Right ventricle myocardium inferior (tissue), 1 donor: ENCODE data around the gene HABP4. TPM values are rescaled to one million over a fixed set of nuclear protein-coding genes. Genes with fewer than 3 reads are reported as not detected.

Experiments
- ATAC-seq: fragments of 200-7000 bp; cut with Tn5 transposase; one replicate; pipeline ENCODE4 v1.9.1; 2020; ENCODE audit warnings: mild to moderate bottlenecking, moderate library complexity
- DNase-seq: peaks from one replicate; pipeline ENCODE4 v3.0.0; 2021; ENCODE audit errors: missing footprints
- intact Hi-C: fragments of 100-400 bp; cut with DNase I; formaldehyde crosslinking; loops from one replicate; pipeline ENCODE4 v1.11.0; 2022
- total RNA-seq: library from RNA; stranded (reverse); fragmentation: NEBNext Ultra II Directional; extraction: Animal tissue kit (Norgen Biotek cat#: 25700); gene quantifications from one replicate; pipeline ENCODE4 v1.2.1, GENCODE V29; 2021
- donor health status: DM: no; HTN: yes; CAD: no; lungs with severe emphysema.

The HABP4 gene
- total RNA-seq, 1 donor from 2014 or later = 25.8 TPM

DNA sequence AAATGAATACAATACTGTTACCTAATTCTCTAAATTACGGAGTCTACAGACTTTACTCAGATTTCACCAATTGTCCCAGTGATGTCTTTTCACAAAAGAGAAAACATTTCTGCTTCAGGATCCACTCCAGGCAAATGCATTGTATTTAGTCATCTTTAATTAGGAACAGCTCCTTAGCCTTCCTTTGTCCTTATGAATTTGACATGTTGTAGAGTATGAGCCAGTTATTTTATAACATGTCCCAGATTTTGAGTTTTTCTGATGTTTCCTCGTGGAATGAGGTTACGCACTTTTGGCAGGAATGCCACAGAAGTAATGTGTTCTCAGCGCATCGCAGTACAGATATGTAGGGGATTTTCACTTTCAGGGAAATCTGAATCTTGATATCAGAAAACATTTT lies 10.5 kb downstream of the HABP4 start:
- intact Hi-C loops = no loop called here
- DNase-seq (no peak), ATAC-seq (no peak)

DNA sequence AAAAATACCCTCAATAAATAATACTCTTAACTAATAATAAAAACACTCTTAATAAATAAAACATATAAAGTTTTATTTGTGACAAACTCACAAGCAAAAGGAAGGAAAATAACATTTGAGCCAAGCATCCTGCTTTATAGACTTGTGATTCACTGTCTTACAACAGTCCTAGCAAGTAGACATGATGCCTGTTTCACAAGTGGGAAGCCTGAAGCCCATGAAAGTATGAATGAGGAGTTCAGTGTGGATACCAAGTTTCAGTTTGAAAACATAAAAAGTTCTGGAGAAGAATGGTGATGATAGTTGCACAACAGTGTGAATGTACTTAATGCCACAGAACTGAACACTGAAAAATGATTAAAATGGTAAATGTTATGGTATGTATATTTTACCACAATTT lies 10.9 kb downstream of the HABP4 start:
- no peak for DNase-seq
- no peak for ATAC-seq
- intact Hi-C loops = no loop called here

DNA sequence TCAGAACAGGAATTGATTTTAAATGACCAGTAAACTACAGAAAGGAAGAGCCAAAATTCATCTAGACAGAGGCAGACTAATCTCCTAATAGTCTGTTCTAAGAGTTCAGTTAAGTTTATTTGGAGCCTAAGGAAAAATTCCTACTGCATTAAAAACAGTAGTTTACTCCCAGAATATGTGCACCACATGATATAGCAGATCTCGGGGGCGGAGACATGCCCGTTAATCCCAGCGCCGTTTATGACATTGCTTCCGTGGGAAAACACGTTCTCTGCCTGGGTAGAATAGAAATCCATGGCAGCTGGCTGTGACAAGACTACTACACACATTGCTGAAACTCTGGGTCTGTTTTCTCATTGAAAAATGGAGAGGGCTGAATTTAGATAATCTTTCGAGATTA lies 11.4 kb downstream of the HABP4 start:
- ATAC-seq = no peak
- intact Hi-C loops = no loop called here
- DNase-seq = no peak

DNA sequence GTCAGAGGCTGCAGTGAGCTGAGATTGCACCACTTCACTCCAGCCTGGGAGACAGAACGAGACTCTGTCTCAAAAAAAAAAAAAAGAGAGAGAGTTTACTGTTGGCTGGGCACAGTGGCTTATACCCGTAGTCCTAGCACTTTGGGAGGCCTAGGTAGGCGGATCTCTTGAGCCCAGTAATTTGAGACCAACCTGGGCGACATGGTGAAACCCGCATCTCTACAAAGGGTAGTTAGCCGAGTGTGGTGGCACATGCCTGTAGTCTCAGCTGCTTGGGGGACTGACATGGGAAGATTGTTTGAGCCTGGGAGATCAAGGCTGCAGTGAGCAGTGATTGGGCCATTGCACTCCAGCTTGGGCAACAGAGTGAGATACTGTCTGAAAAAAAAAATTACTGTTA lies 12.6 kb downstream of the HABP4 start:
- intact Hi-C loops = no loop called here
- no peak for ATAC-seq
- DNase-seq = no peak

DNA sequence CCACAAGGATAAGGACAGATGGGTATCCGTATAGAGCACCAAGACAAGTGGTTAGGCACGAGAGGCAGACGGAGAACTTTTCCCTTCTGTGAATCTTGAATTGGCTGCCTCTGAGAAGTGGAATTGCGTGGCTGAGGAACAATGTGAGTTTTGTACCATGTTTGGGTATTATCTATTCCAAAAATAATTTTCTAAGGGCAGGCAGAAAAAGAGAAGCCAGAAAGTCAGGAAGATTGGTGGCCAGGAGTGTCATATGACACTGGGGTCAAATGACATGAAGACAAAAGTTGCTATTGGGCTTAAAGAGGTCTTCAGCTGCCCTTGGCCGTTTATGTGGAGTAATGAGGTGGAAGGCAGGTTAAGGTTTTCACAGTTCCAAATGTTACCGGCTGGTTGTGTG lies 14.5 kb downstream of the HABP4 start:
- intact Hi-C loops = no loop called here
- ATAC-seq = no peak
- no peak for DNase-seq

DNA sequence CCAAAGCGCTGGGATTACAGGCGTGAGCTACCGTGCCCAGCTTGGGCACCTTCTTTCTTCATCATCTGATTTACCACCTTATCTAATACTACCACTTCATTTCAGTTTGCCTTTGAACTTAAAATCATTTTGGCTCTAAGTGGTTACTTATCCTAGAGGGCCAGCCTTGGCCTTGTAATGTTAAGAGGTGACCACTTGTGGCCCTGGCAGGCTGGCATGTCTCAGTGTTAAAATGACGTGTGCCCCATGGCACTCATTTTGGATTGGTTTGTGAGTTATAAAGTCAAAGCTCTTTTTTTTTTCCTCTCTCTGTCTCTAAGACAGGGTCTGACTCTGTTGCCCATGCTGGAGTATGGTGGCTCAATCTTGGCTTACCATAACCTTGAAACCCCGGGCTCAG lies 17.8 kb downstream of the HABP4 start:
- intact Hi-C loops = no loop called here
- DNase-seq (no peak), ATAC-seq (no peak)

DNA sequence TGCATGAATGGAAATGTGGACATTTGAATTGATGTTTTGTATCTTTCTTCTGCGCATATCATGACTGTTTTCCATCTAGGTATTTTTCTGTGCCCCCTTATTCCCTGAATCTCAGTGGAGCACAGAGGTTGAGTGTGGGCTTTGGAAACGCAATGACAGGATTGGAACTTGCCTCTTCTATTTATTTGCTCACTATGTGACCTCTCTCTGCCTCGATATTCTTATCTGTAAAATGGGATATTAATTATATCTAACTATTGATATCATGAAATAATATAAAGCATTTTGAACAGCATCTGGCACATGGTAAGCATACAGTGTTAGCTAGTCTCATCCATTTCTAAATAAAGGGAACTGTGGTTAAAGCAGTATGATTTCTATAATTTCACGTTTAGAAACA lies 26.0 kb downstream of the HABP4 start:
- DNase-seq (no peak), ATAC-seq (no peak)
- intact Hi-C loops = no loop called here

DNA sequence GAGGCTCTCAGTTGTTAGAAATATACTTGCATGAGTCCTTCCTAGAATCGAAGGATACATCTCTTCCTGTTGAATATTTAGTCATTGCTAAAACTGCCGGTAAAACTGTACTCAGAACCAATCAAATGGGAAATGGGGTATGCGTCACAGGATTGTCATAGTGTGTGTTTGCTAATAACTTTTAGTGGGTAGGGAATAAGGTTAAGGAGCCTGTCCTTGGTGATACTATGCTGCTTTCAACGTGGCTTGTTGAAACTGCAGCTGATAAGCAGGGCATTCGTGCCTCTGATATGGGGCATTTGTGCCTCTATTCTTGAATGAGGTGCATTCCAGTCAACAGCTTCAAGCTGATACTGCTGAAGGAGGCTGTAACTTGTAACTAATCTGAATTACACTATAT lies 26.6 kb downstream of the HABP4 start:
- ATAC-seq = peak; percentile 94
- intact Hi-C loops = no loop called here
- DNase-seq = no peak

DNA sequence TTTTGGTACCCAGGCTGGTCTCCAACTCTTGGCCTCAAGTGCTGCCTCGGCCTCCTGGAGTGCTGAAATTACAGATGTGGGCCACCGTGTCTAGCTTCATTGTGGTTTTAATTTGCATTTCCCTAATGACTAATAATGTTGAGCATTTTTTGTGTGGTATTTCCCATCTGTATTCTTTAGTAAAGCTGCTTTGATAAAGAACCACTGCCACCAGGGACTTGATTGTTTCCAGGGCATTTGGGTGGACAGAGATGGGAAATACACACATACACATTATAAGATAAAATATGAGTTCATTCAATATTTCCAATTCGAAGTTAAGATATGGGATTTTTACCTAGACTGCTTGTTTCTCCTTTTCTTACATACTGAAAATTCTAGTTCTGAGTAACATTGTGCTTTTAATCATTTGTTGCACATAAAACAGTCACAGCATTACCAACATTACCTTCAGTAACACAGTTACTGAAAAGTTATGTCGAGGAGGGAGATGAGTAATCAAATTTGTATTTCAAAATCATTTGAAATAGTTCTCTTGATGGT lies 28.9 kb downstream of the HABP4 start:
- intact Hi-C loops = no loop called here
- ATAC-seq (no peak), DNase-seq (no peak)

DNA sequence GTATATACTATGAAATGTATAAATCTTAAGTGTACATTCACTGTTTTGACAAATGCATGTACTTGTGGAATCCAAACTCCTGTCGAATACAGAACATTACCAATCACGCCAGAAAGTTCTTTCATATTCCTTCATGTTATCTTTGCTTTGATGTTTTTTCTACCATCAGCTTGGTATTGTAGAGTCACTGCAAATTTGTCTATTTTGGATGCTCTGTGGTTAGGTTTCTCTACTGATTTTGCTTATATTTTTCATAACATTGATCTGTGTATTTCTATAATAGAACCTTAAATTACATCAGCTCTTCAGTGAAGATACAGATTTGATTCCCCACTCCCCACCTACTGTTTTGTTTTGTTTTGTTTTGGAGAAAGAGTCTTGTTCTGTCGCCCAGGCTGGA lies 30.8 kb downstream of the HABP4 start:
- intact Hi-C loops = no loop called here
- ATAC-seq (no peak), DNase-seq (no peak)

DNA sequence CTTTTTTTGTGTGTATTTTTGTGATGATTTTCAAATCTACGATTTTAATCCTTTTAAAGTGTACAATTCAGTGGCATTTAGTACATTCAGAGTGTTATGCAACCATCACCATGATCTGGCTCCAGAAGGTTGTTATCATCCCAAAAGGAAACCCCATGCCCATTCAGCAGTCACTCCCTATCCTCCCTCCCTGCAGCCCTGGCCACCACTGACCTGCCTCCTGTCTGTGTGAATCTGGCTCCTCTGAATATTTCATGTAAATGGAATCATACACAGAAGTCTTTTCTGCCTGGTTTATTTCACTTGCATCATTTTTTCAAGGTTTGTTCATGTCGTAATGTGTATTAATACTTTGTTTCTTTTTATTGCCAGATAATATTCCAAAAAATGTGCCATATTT lies 32.5 kb downstream of the HABP4 start:
- ATAC-seq = no peak
- intact Hi-C loops = no loop called here

DNA sequence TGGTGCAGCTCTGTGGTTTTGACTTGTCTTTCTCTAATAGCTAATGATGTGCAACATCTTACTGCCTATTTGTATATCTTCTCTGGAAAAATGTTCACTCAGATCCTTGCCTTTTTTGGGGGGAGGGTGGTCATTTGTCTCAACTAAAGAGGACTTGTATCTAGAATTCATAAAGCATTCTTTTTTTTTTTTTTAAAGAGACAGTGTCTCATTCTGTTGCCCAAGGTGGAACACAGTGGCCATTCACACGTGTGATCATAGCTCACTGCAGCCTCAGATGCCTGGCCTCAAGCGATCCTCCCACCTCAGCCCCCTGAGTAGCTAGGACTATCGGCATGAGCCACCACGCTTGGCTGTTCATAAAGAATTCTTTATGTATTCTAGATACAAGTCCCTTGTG lies 33.2 kb downstream of the HABP4 start:
- ATAC-seq = no peak
- intact Hi-C loops = no loop called here

More for the DNA sequence above, 32.5 kb downstream of the HABP4 start:
- no peak for DNase-seq

DNA sequence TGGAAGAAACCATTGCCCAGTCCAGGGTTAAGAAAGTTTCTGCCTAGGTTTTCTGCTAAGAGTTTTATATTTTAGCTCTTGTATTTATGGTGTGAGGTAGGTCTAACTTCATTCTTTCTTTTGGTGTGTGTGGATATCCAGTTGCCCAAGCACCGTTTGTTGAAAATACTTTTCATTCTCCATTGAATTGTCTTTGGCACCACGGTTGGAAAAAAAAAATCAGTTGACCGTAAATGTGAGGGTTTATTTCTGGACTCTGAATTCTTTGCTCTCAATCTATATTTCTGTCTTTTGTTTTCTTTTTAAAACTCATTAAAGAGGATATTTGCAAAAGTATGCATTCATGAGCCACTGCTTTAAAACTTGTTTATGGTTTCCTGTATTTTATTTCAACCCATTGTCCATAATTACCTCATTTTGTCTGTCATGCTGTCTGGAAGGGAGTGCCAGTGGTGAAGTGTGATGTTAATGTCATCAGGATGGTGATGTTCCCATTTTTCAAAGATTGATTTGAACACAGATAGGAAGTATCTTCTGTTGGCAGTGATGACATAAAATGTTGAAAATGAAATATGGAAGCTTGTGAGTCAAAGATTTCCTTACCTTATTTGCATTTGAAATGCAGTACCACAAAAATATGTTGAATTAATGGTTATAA lies 33.9 kb downstream of the HABP4 start:
- DNase-seq = no peak
- ATAC-seq = no peak
- intact Hi-C loops = no loop called here

More for the DNA sequence above, 33.2 kb downstream of the HABP4 start:
- DNase-seq = no peak

DNA sequence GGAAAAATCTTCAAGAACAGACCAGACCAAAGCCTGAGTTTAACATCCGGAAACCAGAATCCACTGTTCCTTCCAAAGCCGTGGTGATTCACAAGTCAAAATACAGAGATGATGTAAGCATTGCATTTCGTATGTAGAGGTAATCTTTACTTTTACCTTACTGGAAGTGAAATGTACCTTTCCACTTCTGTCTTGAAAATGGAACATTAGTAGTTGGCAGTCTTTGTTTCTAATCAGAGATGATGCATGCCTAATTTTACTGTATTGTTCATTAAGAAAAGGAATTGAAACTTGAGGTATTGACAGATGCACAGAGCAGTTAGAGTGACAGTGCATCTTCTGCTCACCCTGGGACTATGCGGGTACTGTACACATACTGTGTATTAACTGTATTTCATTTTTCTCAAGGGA lies 34.6 kb downstream of the HABP4 start:
- ATAC-seq (no peak), DNase-seq (no peak)
- intact Hi-C loops = no loop called here

DNA sequence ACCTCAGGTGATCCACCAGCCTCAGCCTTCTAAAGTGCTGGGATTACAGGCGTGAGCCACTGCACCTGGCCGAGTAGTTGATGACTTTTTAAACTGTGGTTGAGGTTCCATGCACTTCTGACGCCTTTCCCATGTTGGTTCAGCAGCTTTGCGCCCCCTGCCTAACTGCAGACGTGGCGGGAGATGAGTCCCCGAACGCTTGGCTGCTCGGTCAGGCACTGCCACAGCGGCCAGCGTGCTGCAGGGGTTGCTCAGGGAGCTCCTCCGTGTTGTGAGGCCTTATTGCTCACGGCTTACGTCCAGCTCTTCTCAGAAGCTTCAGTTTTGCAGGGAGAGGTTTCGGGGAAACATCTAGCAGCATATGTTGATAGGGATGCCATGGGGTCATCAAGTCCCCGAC lies 35.3 kb downstream of the HABP4 start:
- DNase-seq = no peak
- no peak for ATAC-seq
- intact Hi-C loops = loop anchor here (5.0 kb wide), 1 partner anchor 77 kb away; no protein-coding TSS in a partner anchor

DNA sequence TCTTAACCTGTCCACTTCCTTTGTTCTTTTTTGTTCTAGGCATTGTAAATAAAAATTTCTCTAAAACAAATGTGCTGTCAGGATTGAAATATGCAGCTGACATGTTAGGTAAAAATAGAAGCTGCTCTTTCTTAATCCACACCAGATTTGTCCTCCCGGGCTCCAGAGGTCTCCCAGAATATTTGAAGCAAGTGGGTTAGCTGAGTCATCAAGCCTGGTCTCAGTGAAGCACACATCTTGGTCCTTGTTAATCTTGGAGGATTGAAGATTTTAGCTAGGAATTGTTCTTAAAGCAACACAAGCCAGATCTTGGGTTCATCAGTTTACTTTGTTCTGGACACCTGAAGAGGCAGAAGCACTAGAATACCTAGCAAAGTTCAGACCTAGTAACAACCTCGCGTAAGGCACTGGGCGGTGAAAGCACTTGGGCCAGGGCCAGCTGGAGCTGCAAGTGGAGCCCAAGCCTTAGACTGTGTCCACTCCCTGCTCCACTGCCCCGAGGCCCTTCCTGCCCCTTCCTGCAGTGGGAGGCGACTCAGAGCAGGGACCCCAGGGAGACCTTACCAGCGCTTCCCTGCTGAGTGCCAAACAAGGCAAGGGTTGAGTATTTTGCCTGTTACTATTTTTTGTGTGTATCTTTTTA lies 36.5 kb downstream of the HABP4 start:
- ATAC-seq (peak; percentile 87), DNase-seq (peak; percentile 88)
- intact Hi-C loops = loop anchor here (5.0 kb wide), 1 partner anchor 76 kb away; no protein-coding TSS in a partner anchor

DNA sequence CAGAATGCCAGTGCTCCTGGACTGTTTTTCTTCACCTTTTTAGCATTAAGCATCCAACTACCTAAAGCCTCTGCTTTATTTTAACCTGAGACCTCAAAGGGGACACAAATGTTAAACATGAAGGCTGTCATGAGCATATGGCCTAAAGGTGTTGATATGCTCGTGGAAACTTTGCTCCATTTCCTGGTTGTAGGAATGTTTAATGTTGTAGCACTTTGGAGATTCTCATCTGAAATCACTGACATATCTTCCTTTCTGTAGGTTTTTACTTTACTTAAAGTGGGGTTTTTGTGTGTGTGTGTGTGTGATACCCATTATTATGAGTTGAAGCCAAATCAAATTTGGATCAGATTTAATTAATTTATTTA lies 37.0 kb downstream of the HABP4 start:
- ATAC-seq (no peak), DNase-seq (no peak)
- intact Hi-C loops = loop anchor here (5.0 kb wide), 1 partner anchor 75 kb away; no protein-coding TSS in a partner anchor

DNA sequence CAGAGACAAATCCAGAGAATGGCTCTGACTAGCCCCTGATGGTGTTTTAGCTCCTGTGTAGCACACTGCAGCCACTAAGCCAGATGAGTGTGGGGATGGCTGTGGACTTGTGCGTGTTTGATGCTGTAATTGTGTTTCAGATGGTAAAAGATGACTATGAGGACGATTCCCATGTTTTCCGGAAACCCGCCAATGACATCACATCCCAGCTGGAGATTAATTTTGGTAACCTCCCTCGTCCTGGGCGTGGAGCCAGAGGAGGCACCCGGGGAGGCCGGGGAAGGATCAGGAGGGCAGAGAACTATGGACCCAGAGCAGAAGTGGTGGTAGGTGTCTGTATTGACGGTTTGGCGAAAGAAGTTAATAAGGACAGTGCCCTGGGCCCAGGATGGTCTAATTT lies 38.0 kb downstream of the HABP4 start:
- intact Hi-C loops = loop anchor here (5.0 kb wide), 1 partner anchor 74 kb away; no protein-coding TSS in a partner anchor
- DNase-seq (no peak), ATAC-seq (no peak)

DNA sequence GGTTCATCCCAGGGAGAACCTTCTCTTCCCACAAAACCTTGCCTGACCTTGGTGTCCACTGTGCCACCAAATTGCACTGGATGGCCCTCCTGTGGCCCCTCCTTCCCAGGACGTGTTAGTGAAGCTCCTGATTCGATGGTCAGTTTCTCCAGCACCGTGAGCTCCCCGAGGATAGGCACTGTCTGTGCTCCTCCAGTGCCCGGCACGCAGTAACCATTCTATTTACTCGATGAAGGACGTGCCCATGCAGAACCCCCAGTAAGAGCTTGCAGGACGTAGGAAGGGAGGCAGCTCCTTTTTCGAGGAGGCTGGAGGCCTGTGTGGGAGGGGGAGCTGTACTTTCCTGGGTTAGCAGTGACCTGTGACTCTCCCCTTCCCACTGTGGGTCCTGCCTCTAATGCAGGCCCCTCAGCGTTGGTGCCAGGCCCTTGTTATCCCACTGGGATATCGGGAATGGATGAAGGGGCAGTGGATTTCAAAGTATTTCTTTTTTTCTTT lies 39.6 kb downstream of the HABP4 start:
- ATAC-seq = no peak
- intact Hi-C loops = loop anchor here (5.0 kb wide), 1 partner anchor 73 kb away; no protein-coding TSS in a partner anchor
- DNase-seq = no peak

DNA sequence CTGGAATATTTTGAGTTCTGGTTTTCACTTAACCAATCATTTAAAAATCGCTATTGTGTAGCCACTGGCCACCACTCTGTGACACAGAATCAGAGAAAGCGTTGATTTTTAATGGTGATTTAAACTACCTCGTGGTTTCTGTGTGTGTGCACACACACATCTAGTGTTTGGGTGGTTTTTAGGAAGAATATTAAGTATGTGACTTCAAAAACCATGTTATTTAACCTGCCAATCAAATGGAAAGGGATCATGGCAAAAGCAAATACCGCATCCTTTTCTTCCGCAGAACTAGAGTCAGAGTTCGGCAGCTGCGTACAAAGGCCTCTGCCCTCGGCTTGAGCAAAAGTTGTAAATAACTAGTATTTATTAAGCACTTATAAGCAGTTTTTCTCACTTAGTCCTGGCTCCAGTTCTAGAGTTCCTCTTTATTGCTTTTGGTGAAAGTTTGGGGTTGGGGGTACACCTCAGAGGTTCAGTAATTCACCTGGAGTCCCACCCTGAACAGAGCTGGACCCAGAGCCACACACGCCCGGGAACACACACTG lies 40.6 kb downstream of the HABP4 start:
- intact Hi-C loops = no loop called here
- DNase-seq (no peak), ATAC-seq (no peak)
